ENCODE data around the gene DAB2IP.
"Not testable (repeated sequence)": the region's sequence is repeated elsewhere in the genome, so short reads cannot be mapped to it uniquely, and the experiment has no call there.

Gene DAB2IP

DNA sequence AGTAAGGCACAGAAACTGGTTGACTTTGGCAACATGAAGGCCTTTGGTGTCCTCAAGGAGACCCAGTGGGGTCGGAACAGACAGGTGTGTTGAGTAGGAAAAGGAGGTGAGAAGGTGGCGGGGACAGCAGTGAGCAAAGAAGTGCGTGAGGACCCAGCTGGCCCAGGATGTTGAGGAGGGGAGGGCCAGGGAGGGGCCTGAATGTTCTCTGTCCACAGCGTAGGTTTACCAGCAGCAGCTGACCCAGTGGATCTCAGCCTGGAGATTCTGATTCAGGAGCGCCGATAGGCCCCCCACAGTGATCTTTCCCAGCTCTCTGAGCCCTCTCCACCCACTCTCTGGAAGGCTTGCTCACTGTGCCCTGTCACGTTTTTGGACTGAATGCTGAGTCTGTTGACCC lies 88.5 kb downstream of the DAB2IP start:
- Histone ChIP-seq H3K4me1 (ENCODE audit: insufficient read depth, low read length, poor library complexity, severe bottlenecking) (peaks cover 38% of the 10 kb centered on the region), H3K27me3 (ENCODE audit: insufficient read depth, low read length, poor library complexity, severe bottlenecking) (no peaks in the 10 kb centered on the region), H3F3A (ENCODE audit: low read depth) (no peaks in the 10 kb centered on the region), H3K36me3 (ENCODE audit: insufficient read depth, low read length) (no peaks in the 10 kb centered on the region), H3K9ac (ENCODE audit: low read depth, low read length, poor library complexity, severe bottlenecking) (no peak overlapping the region), H2AFZ (ENCODE audit: low read length) (no peak overlapping the region), H3K79me2 (ENCODE audit: insufficient read depth, low read length) (peaks cover 66% of the 10 kb centered on the region), H4K20me1 (ENCODE audit: insufficient read depth, low read length, poor library complexity, severe bottlenecking) (no peaks in the 10 kb centered on the region), H3K9me3 (ENCODE audit: insufficient read depth, low read depth, low read length) (no peaks in the 10 kb centered on the region), H3K4me2 (ENCODE audit: low read depth, low read length, poor library complexity, severe bottlenecking) (no peak overlapping the region), H3K4me3 (ENCODE audit: low read length, poor library complexity, severe bottlenecking) (no peak overlapping the region), H3K9me2 (replicated peaks; ENCODE audit: low read depth, low read length) (no peaks in the 10 kb centered on the region)
- TF ChIP-seq, protein P1, sequence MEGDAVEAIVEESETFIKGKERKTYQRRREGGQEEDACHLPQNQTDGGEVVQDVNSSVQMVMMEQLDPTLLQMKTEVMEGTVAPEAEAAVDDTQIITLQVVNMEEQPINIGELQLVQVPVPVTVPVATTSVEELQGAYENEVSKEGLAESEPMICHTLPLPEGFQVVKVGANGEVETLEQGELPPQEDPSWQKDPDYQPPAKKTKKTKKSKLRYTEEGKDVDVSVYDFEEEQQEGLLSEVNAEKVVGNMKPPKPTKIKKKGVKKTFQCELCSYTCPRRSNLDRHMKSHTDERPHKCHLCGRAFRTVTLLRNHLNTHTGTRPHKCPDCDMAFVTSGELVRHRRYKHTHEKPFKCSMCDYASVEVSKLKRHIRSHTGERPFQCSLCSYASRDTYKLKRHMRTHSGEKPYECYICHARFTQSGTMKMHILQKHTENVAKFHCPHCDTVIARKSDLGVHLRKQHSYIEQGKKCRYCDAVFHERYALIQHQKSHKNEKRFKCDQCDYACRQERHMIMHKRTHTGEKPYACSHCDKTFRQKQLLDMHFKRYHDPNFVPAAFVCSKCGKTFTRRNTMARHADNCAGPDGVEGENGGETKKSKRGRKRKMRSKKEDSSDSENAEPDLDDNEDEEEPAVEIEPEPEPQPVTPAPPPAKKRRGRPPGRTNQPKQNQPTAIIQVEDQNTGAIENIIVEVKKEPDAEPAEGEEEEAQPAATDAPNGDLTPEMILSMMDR (conservative IDR thresholded peaks at IDR 0.05; ENCODE audit: low read length) = no peak
- no peak for TF ChIP-seq EZH2phosphoT487 (IDR thresholded peaks at IDR 0.05; ENCODE audit: borderline replicate concordance)

DNA sequence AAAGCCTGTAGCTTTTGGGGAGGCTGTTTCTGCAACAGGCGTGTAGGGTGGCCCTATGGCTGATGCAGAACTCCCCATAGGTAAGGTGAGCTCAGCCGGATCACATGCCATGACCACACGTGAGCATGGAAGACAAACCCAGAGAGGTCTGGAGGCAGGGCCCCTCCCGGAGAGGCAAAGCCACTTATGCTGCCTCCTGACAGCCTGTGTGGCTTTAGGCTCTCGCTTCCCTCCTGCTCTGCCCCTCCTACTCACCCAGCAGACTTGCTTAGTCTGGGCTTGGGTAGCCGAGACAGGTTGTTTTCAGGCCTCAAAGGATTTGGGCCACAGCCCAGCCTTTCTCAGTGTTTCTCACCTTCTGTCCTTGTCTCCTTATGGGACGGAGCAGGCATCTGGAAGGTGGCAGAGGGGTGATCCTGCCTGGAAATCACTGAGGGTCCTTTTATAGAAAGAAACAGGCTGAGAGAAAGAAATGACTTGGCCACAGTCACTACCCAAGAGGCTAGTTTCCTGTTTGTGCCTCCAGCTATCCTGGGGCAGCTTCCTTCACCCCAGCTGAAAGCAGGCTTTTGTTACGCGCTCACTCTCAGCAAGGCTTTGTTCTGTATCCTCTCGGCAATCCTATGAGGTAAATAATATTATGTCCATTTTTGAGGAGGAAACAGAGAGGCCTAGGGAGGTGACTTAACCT lies 89.9 kb downstream of the DAB2IP start:
- Histone ChIP-seq H3K9ac (ENCODE audit: low read depth, low read length, poor library complexity, severe bottlenecking) (no peak overlapping the region), H3K4me2 (ENCODE audit: low read depth, low read length, poor library complexity, severe bottlenecking) (no peak overlapping the region), H3K4me1 (ENCODE audit: insufficient read depth, low read length, poor library complexity, severe bottlenecking) (peaks cover 40% of the 10 kb centered on the region), H4K20me1 (ENCODE audit: insufficient read depth, low read length, poor library complexity, severe bottlenecking) (no peaks in the 10 kb centered on the region), H3K27me3 (ENCODE audit: insufficient read depth, low read length, poor library complexity, severe bottlenecking) (no peaks in the 10 kb centered on the region), H2AFZ (ENCODE audit: low read length) (no peak overlapping the region), H3K9me2 (replicated peaks; ENCODE audit: low read depth, low read length) (no peaks in the 10 kb centered on the region), H3K36me3 (ENCODE audit: insufficient read depth, low read length) (no peaks in the 10 kb centered on the region), H3K79me2 (ENCODE audit: insufficient read depth, low read length) (peaks cover 67% of the 10 kb centered on the region; the same call in 1 of the 2 replicates), H3K4me3 (ENCODE audit: low read length, poor library complexity, severe bottlenecking) (no peak overlapping the region), H3F3A (ENCODE audit: low read depth) (no peaks in the 10 kb centered on the region), H3K9me3 (ENCODE audit: insufficient read depth, low read depth, low read length) (no peaks in the 10 kb centered on the region)
- TF ChIP-seq EZH2phosphoT487 (IDR thresholded peaks at IDR 0.05; ENCODE audit: borderline replicate concordance) = no peak
- TF ChIP-seq, protein P1 (conservative IDR thresholded peaks at IDR 0.05; ENCODE audit: low read length) = no peak

DNA sequence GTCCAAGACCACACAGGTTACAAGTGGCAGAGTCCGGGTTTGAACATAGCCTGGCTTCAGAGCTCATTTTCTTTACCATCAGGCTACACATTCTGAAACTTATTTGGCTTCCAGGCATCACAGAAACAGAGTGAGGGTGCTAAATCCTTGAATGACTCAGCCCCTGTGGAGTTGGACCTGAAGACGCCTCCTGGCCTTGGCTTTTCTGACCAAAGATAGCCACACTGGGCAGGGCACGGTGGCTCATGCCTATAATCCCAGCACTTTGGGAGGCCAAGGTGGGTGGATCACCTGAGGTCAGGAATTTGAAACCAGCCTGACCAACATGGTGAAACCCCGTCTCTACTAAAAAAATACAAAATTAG lies 90.5 kb downstream of the DAB2IP start:
- H2AFZ ChIP-seq (ENCODE audit: low read length); H3K27me3 ChIP-seq (ENCODE audit: insufficient read depth, low read length, poor library complexity, severe bottlenecking); H3K36me3 ChIP-seq (ENCODE audit: insufficient read depth, low read length); H3K9me3 ChIP-seq (ENCODE audit: insufficient read depth, low read depth, low read length); H3K9ac ChIP-seq (ENCODE audit: low read depth, low read length, poor library complexity, severe bottlenecking); H3F3A ChIP-seq (ENCODE audit: low read depth); H4K20me1 ChIP-seq (ENCODE audit: insufficient read depth, low read length, poor library complexity, severe bottlenecking); H3K4me3 ChIP-seq (ENCODE audit: low read length, poor library complexity, severe bottlenecking); H3K9me2 ChIP-seq (replicated peaks; ENCODE audit: low read depth, low read length); H3K4me2 ChIP-seq (ENCODE audit: low read depth, low read length, poor library complexity, severe bottlenecking): not testable (repeated sequence)
- Histone ChIP-seq H3K79me2 (ENCODE audit: insufficient read depth, low read length) (peaks cover 68% of the 10 kb centered on the region; the same call in 1 of the 2 replicates), H3K4me1 (ENCODE audit: insufficient read depth, low read length, poor library complexity, severe bottlenecking) (peaks cover 42% of the 10 kb centered on the region)

DNA sequence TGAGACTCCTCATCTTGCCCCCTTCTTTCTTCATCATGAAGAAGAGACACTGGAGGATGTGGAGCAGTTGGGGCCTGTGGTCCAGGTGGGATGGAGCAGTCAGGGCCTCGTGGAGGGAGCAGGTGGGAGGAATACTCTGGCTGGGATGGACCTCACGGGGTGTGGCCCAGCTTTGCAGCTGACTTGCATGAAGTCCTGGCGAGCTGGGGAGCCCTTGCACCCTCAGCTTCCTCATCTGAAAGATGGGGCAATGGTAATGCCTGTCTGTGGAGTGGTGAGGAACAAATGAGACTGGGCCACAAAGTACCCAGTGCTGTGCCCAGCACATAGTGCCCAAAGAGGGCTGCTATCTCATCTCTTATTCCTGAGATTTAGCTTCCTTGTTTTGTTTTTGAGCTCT lies 91.5 kb downstream of the DAB2IP start:
- Histone ChIP-seq H3K36me3 (ENCODE audit: insufficient read depth, low read length) (no peaks in the 10 kb centered on the region), H3K9me2 (replicated peaks; ENCODE audit: low read depth, low read length) (no peaks in the 10 kb centered on the region), H3K79me2 (ENCODE audit: insufficient read depth, low read length) (peaks cover 61% of the 10 kb centered on the region; the same call in 1 of the 2 replicates), H3K27me3 (ENCODE audit: insufficient read depth, low read length, poor library complexity, severe bottlenecking) (no peaks in the 10 kb centered on the region), H4K20me1 (ENCODE audit: insufficient read depth, low read length, poor library complexity, severe bottlenecking) (no peaks in the 10 kb centered on the region), H3F3A (ENCODE audit: low read depth) (no peaks in the 10 kb centered on the region), H3K4me3 (ENCODE audit: low read length, poor library complexity, severe bottlenecking) (no peak overlapping the region), H3K9ac (ENCODE audit: low read depth, low read length, poor library complexity, severe bottlenecking) (no peak overlapping the region), H3K9me3 (ENCODE audit: insufficient read depth, low read depth, low read length) (no peaks in the 10 kb centered on the region), H2AFZ (ENCODE audit: low read length) (no peak overlapping the region), H3K4me1 (ENCODE audit: insufficient read depth, low read length, poor library complexity, severe bottlenecking) (peaks cover 46% of the 10 kb centered on the region), H3K4me2 (ENCODE audit: low read depth, low read length, poor library complexity, severe bottlenecking) (no peak overlapping the region)
- no peak for TF ChIP-seq EZH2phosphoT487 (IDR thresholded peaks at IDR 0.05; ENCODE audit: borderline replicate concordance)
- TF ChIP-seq, protein P1 (conservative IDR thresholded peaks at IDR 0.05; ENCODE audit: low read length) = no peak
